Neural progenitor cell (in vitro differentiated cells): ENCODE measurements around the gene USP46. TPM values are rescaled to one million over a fixed set of nuclear protein-coding genes. Genes with fewer than 3 reads are reported as not detected.
A peak's percentile ranks its signal among the peaks of the same experiment; 100 is the strongest.

Experiments used
- DNase-seq: peaks from one replicate; pipeline ENCODE4 v3.0.0-alpha.2; 2016; ENCODE audit warnings: low spot score
- H2AFZ ChIP-seq: fragments of 200-600 bp; sonication (generic); replicated peaks from 2 replicates; pipeline ENCODE4 v1.6.1; 2016; ENCODE audit warnings: antibody characterized with exemption
- H3F3A ChIP-seq: fragments of 200-600 bp; sonication (generic); 2 replicates; pipeline ENCODE4 v1.6.1; 2016; ENCODE audit warnings: antibody characterized with exemption, low read depth
- H3K27ac ChIP-seq: fragments of 200-600 bp; sonication (generic); 2 replicates; pipeline ENCODE4 v1.5.1; 2016; ENCODE audit warnings: mild to moderate bottlenecking
- H3K27me3 ChIP-seq: fragments of 200-600 bp; sonication (generic); 2 replicates; pipeline ENCODE4 v1.6.1; 2016; ENCODE audit warnings: mild to moderate bottlenecking, moderate library complexity
- H3K36me3 ChIP-seq: fragments of 200-600 bp; sonication (generic); 2 replicates; pipeline ENCODE4 v1.5.1; 2016
- H3K4me1 ChIP-seq: fragments of 200-600 bp; sonication (generic); 2 replicates; pipeline ENCODE4 v1.6.1; 2016; ENCODE audit warnings: mixed run types
- H3K4me2 ChIP-seq: fragments of 200-600 bp; sonication (generic); 2 replicates; pipeline ENCODE4 v1.6.1; 2016
- H3K4me3 ChIP-seq: fragments of 200-600 bp; sonication (generic); 2 replicates; pipeline ENCODE4 v1.5.1; 2016
- H3K79me2 ChIP-seq: fragments of 200-600 bp; sonication (generic); 2 replicates; pipeline ENCODE4 v1.6.1; 2016; ENCODE audit warnings: low read depth
- H3K9ac ChIP-seq: fragments of 200-600 bp; sonication (generic); 2 replicates; pipeline ENCODE4 v1.6.1; 2016
- H3K9me3 ChIP-seq: fragments of 200-600 bp; sonication (generic); 2 replicates; pipeline ENCODE4 v1.5.1; 2016; ENCODE audit warnings: low read depth
- H4K20me1 ChIP-seq: fragments of 200-600 bp; sonication (generic); 2 replicates; pipeline ENCODE4 v1.6.1; 2016; ENCODE audit warnings: low read depth
- H3K27ac Mint-ChIP-seq: 3 replicates; pipeline ENCODE4 v1.8.0; 2021; ENCODE audit warnings: mixed read lengths
- H3K27me3 Mint-ChIP-seq: 2 replicates; pipeline ENCODE4 v1.8.0; 2022; ENCODE audit warnings: low read depth, mild to moderate bottlenecking, inconsistent platforms, moderate library complexity, mixed read lengths; ENCODE audit not compliant: insufficient read depth
- H3K36me3 Mint-ChIP-seq: 3 replicates; pipeline ENCODE4 v1.8.0; 2021; ENCODE audit warnings: mixed read lengths
- H3K4me1 Mint-ChIP-seq: 3 replicates; pipeline ENCODE4 v1.8.0; 2021; ENCODE audit warnings: mixed read lengths
- H3K4me3 Mint-ChIP-seq: 3 replicates; pipeline ENCODE4 v1.8.0; 2021; ENCODE audit warnings: mild to moderate bottlenecking, moderate library complexity, mixed read lengths
- H3K9me3 Mint-ChIP-seq: 3 replicates; pipeline ENCODE4 v1.8.0; 2020; ENCODE audit warnings: mixed read lengths
- EZH2 ChIP-seq: fragments of 200-600 bp; sonication (generic); IDR thresholded peaks from 2 replicates; pipeline ENCODE4 v1.6.1; 2017; ENCODE audit warnings: antibody characterized with exemption, mild to moderate bottlenecking, moderate library complexity
- EZH2phosphoT487 ChIP-seq: fragments of 200-600 bp; sonication (generic); IDR thresholded peaks from 2 replicates; pipeline ENCODE4 v1.6.1; 2017; ENCODE audit warnings: antibody characterized with exemption
- total RNA-seq: library from RNA; depleted of rRNA; stranded (reverse); fragments of >200 nt; gene quantifications from 2 replicates; pipeline ENCODE4 v1.2.3, GENCODE V29; 2015; ENCODE audit warnings: low replicate concordance
- TF ChIP-seq, protein P1 (sequence below): fragments of 200-600 bp; sonication (generic); IDR thresholded peaks from 2 replicates; pipeline ENCODE4 v1.5.1; 2017; ENCODE audit warnings: antibody characterized with exemption, mild to moderate bottlenecking

USP46 gene
- total RNA-seq, 1 donor from 2014 or later = 51.3 TPM

DNA sequence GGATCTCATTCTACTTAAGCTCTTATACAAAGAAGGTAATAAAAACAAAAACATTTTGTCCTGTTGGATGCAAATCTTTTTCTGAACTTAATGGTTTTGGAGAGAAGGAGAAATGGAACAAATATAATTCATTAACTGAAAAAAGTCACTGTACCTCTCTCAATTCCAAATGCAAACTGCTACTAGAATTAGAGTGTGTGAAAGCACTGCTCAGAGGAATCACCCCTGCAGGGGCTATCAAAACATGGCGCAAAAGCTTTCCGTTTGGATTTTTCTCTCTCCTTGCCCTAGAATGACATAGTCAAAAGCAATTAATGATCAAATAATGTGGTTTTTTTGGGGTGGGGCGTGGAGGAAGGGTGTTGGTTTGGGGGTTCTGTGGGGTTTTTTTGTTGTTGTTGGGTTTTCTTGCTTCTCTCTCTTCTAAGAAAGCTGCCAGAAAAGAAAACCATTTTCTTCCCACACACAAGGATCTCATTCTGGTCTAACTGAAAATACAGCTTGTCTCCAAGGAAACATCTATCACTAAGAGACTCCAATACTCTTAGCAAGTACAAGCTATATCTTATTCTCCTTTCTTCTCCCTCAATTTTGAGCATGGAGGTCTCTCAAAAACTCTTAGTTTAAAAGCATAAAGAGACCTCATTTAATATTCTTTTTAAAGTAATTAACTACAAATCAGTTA lies 41.6 kb downstream of the USP46 start:
- Histone ChIP-seq H3K79me2 (peaks cover 70% of the 10 kb centered on the region), H3K4me2 (peak overlapping the region; percentile 23), H3K36me3 (peaks cover 7% of the 10 kb centered on the region), H3K9ac (no peak overlapping the region), H3K27ac (peak overlapping the region; percentile 50), H3K4me1 (peaks cover 21% of the 10 kb centered on the region), H2AFZ (no peak overlapping the region), H3K9me3 (no peaks in the 10 kb centered on the region), H4K20me1 (peaks cover 11% of the 10 kb centered on the region), H3K4me3 (no peak overlapping the region), H3K27me3 (no peaks in the 10 kb centered on the region), H3F3A (no peaks in the 10 kb centered on the region)
- H3K36me3 Mint-ChIP-seq = peaks cover 33% of the 10 kb centered on the region
- peak overlapping the region; percentile 94 for H3K27ac Mint-ChIP-seq
- no peaks in the 10 kb centered on the region for H3K27me3 Mint-ChIP-seq
- TF ChIP-seq, protein P1, sequence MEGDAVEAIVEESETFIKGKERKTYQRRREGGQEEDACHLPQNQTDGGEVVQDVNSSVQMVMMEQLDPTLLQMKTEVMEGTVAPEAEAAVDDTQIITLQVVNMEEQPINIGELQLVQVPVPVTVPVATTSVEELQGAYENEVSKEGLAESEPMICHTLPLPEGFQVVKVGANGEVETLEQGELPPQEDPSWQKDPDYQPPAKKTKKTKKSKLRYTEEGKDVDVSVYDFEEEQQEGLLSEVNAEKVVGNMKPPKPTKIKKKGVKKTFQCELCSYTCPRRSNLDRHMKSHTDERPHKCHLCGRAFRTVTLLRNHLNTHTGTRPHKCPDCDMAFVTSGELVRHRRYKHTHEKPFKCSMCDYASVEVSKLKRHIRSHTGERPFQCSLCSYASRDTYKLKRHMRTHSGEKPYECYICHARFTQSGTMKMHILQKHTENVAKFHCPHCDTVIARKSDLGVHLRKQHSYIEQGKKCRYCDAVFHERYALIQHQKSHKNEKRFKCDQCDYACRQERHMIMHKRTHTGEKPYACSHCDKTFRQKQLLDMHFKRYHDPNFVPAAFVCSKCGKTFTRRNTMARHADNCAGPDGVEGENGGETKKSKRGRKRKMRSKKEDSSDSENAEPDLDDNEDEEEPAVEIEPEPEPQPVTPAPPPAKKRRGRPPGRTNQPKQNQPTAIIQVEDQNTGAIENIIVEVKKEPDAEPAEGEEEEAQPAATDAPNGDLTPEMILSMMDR = no peak
- TF ChIP-seq EZH2phosphoT487 (no peak), EZH2 (no peak)
- DNase-seq = no peak
- peaks cover 6% of the 10 kb centered on the region for H3K9me3 Mint-ChIP-seq
- H3K4me1 Mint-ChIP-seq = peaks cover 22% of the 10 kb centered on the region
- no peak overlapping the region for H3K4me3 Mint-ChIP-seq

DNA sequence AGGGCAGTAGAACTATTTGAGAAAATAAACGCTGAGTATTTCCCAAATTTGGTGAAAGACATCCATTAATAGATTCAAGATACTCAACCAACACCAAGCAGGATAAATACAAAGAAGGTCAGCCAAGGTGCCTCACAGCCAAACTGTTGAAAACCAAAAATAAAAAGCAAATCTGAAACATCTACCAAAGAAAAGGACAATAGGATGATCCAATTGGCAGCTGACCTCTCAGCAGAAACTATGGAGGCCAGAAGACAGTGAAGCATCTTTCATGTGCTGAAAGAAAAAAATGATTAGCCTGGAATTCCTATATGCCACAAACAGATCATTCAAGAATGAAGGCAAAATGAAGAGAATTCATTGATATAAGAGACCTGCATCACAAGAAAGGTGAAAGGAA lies 44.9 kb downstream of the USP46 start:
- H3K4me1 Mint-ChIP-seq = peaks cover 16% of the 10 kb centered on the region
- Histone ChIP-seq H3K9me3 (no peaks in the 10 kb centered on the region), H3K9ac (no peak overlapping the region), H2AFZ (no peak overlapping the region), H3K4me3 (no peak overlapping the region), H3K4me2 (no peak overlapping the region), H3F3A (peaks cover 4% of the 10 kb centered on the region), H3K27me3 (no peaks in the 10 kb centered on the region), H3K79me2 (peaks cover 63% of the 10 kb centered on the region), H3K4me1 (peaks cover 13% of the 10 kb centered on the region), H4K20me1 (peaks cover 4% of the 10 kb centered on the region), H3K36me3 (peaks cover 7% of the 10 kb centered on the region), H3K27ac (no peak overlapping the region)
- DNase-seq = no peak
- H3K36me3 Mint-ChIP-seq = peaks cover 41% of the 10 kb centered on the region
- peaks cover 3% of the 10 kb centered on the region for H3K27me3 Mint-ChIP-seq
- TF ChIP-seq, protein P1 = no peak
- TF ChIP-seq EZH2 (no peak), EZH2phosphoT487 (no peak)
- H3K27ac Mint-ChIP-seq = no peak overlapping the region
- no peak overlapping the region for H3K4me3 Mint-ChIP-seq
- H3K9me3 Mint-ChIP-seq = peaks cover 6% of the 10 kb centered on the region

DNA sequence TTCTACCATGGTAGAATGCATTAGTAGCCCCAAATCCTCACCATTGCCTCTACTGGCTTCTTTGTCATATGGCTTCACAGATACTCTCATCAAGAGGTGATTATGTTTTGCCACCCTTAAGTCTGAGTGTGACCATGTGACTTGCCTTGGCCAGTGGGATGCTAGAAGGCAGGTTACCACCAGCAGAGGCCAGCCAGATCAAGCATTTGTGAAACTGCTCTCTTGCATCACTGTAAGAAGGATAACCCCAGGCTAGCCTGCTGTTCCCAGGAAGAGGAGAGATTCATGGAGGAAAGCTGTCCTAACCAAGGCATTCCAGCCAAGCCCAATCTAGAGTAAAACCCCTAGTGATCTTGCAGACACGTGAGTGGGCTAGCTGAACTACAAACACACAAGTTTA lies 46.8 kb downstream of the USP46 start:
- H3K4me1 Mint-ChIP-seq = peaks cover 3% of the 10 kb centered on the region
- H4K20me1 ChIP-seq = no peaks in the 10 kb centered on the region
- peaks cover 17% of the 10 kb centered on the region for H3F3A ChIP-seq
- H3K4me1 ChIP-seq = peaks cover 15% of the 10 kb centered on the region
- no peaks in the 10 kb centered on the region for H3K9me3 ChIP-seq
- H3K9me3 Mint-ChIP-seq = peaks cover 6% of the 10 kb centered on the region
- H3K9ac ChIP-seq = no peak overlapping the region
- H3K4me3 ChIP-seq = no peak overlapping the region
- DNase-seq = no peak
- H3K27me3 Mint-ChIP-seq = peaks cover 3% of the 10 kb centered on the region
- no peak overlapping the region for H3K4me2 ChIP-seq
- H3K36me3 ChIP-seq = peaks cover 7% of the 10 kb centered on the region
- no peak overlapping the region for H2AFZ ChIP-seq
- peaks cover 44% of the 10 kb centered on the region for H3K79me2 ChIP-seq
- H3K4me3 Mint-ChIP-seq = no peak overlapping the region
- TF ChIP-seq EZH2phosphoT487 (no peak), EZH2 (no peak)
- TF ChIP-seq, protein P1 = no peak
- no peak overlapping the region for H3K27ac Mint-ChIP-seq
- peaks cover 57% of the 10 kb centered on the region for H3K36me3 Mint-ChIP-seq
- no peak overlapping the region for H3K27ac ChIP-seq
- H3K27me3 ChIP-seq = no peaks in the 10 kb centered on the region
